CD4-positive, alpha-beta memory T cell (primary cell): ENCODE data around the gene STARD7. TPM values are rescaled to one million over a fixed set of nuclear protein-coding genes. Genes with fewer than 3 reads are reported as not detected.

ENCODE experiments used
- CTCF ChIA-PET: fragments of 350-600 bp; sonication (Branson Sonifier 250); formaldehyde crosslinking; loops from one replicate; lab custom pipeline; 2021; ENCODE audit warnings: inconsistent platforms; ENCODE audit not compliant: partially characterized antibody; lab: Charles Lee
- POLR2A ChIA-PET: fragments of 350-600 bp; sonication (Branson Sonifier 250); formaldehyde crosslinking; loops from one replicate; lab custom pipeline; 2021; ENCODE audit not compliant: partially characterized antibody; lab: Charles Lee
- DNase-seq, 5 donors: peaks; one replicate each; pipeline versions ENCODE4 v3.0.0 to v3.0.0-alpha.2; 2020 to 2022; ENCODE audit warnings: mixed read lengths in 1 of 5
- H3K27ac ChIP-seq: one replicate; pipeline ENCODE4 v1.7.0; 2013; ENCODE audit warnings: low read depth, low read length
- H3K27me3 ChIP-seq: 2 replicates; pipeline ENCODE4 v1.7.0; 2013; ENCODE audit warnings: mild to moderate bottlenecking, low read length, moderate library complexity; ENCODE audit not compliant: insufficient read depth
- H3K36me3 ChIP-seq: 2 replicates; pipeline ENCODE4 v1.7.0; 2013; ENCODE audit warnings: mild to moderate bottlenecking, low read length, moderate library complexity; ENCODE audit not compliant: insufficient read depth
- H3K4me1 ChIP-seq: 2 replicates; pipeline ENCODE4 v1.7.0; 2013; ENCODE audit warnings: mild to moderate bottlenecking, low read length, moderate library complexity; ENCODE audit not compliant: insufficient read depth
- H3K4me3 ChIP-seq, 2 donors: one replicate each; pipeline ENCODE4 v1.7.0; 2013; ENCODE audit warnings: low read length in 2 of 2, mild to moderate bottlenecking in 1 of 2
- H3K9me3 ChIP-seq, 2 donors: one replicate each; pipeline ENCODE4 v1.7.0; 2013; ENCODE audit warnings: low read length in 2 of 2, control low read depth in 1 of 2; ENCODE audit not compliant: control insufficient read depth in 1 of 2
- H3K27ac Mint-ChIP-seq, 7 donors: one replicate each; pipeline ENCODE4 v1.8.0; 2020 to 2021; ENCODE audit warnings: mixed read lengths in 7 of 7, mild to moderate bottlenecking in 6 of 7, inconsistent platforms in 3 of 7, moderate library complexity in 3 of 7
- H3K27me3 Mint-ChIP-seq, 2 donors: one replicate each; pipeline ENCODE4 v1.8.0; 2020 to 2021; ENCODE audit warnings: mixed read lengths in 2 of 2
- H3K36me3 Mint-ChIP-seq, 2 donors: one replicate each; pipeline ENCODE4 v1.8.0; 2020 to 2021; ENCODE audit warnings: mixed read lengths in 2 of 2, inconsistent platforms in 1 of 2, mild to moderate bottlenecking in 1 of 2
- H3K4me1 Mint-ChIP-seq, 4 donors: one replicate each; pipeline ENCODE4 v1.8.0; 2020 to 2021; ENCODE audit warnings: mixed read lengths in 4 of 4, mild to moderate bottlenecking in 1 of 4
- H3K4me3 Mint-ChIP-seq, 8 donors: one replicate each; pipeline ENCODE4 v1.8.0; 2020 to 2021; ENCODE audit warnings: mixed read lengths in 8 of 8, mild to moderate bottlenecking in 7 of 8, moderate library complexity in 6 of 8, inconsistent platforms in 3 of 8
- H3K9me3 Mint-ChIP-seq, 8 donors: one replicate each; pipeline ENCODE4 v1.8.0; 2020 to 2021; ENCODE audit warnings: mixed read lengths in 8 of 8, mild to moderate bottlenecking in 5 of 8, inconsistent platforms in 3 of 8, moderate library complexity in 1 of 8
- intact Hi-C: fragments of 100-400 bp; cut with micrococcal nuclease; formaldehyde crosslinking; loops from one replicate; pipeline ENCODE4 v1.15.1; 2023
- polyA plus RNA-seq, 2 donors: library from polyadenylated mRNA; unstranded; fragments of 300-500 nt; fragmentation: Illumina TruSeq; gene quantifications; one replicate each; pipeline ENCODE4 v1.2.3, GENCODE V29; 2021
- total RNA-seq, 2 experiments: library from RNA; stranded (reverse); gene quantifications; one replicate each; pipeline ENCODE4 v1.2.3, GENCODE V29; 2021

STARD7 gene
- total and polyA plus RNA-seq, 4 experiments from 2014 or later: 84.9 to 196 (median 101) TPM

GRCh38 chr2:96202152-96202854 is 6.3 kb downstream of the STARD7 start:
- H3K4me3 Mint-ChIP-seq: peak overlapping the region; percentile 6 to 87 (median 49)
- ChIA-PET CTCF (interaction anchor here (0.8 to 1.8 kb wide), 4 partner anchors 28 to 212 kb away, joined by 3 to 7 read pairs (median 5); partner anchors contain the start of gene ASTL), POLR2A (interaction anchor here (1.6 to 1.8 kb wide), 2 partner anchors 10 to 40 kb away, joined by 6 to 7 read pairs; no protein-coding TSS in a partner anchor)
- no peaks in the 10 kb centered on the region for H3K27me3 Mint-ChIP-seq
- Histone ChIP-seq H3K9me3 (no peaks in the 10 kb centered on the region), H3K4me3 (no peak overlapping the region), H3K27ac (peak overlapping the region; percentile 6), H3K36me3 (peaks cover 3% of the 10 kb centered on the region), H3K27me3 (no peaks in the 10 kb centered on the region), H3K4me1 (peaks cover 78% of the 10 kb centered on the region)
- H3K36me3 Mint-ChIP-seq: peaks cover 7 to 22% of the 10 kb centered on the region in 2 donors
- DNase-seq: no peak
- H3K9me3 Mint-ChIP-seq: no peaks in the 10 kb centered on the region
- H3K4me1 Mint-ChIP-seq: peaks cover 53 to 94% (median 73%) of the 10 kb centered on the region in 4 donors
- intact Hi-C loops: no loop called here
- H3K27ac Mint-ChIP-seq: peak overlapping the region in 6 of 7 donors; percentile 29 to 92 (median 64)

GRCh38 chr2:96201338-96201737 is 7.3 kb downstream of the STARD7 start:
- POLR2A ChIA-PET: interaction anchor here (0.7 to 1.8 kb wide), 2 partner anchors 9 to 26 kb away, joined by 3 to 7 read pairs; no protein-coding TSS in a partner anchor
- peaks cover 68% of the 10 kb centered on the region for H3K4me1 ChIP-seq
- peak overlapping the region in 1 of 7 donors; percentile 17 for H3K27ac Mint-ChIP-seq

GRCh38 chr2:96198921-96199320 is 9.7 kb downstream of the STARD7 start:
- peak overlapping the region in 2 of 7 donors; percentile 82 to 83 for H3K27ac Mint-ChIP-seq
- no peak overlapping the region for H3K27ac ChIP-seq

More at GRCh38 chr2:96201338-96201737, 7.3 kb downstream of the STARD7 start:
- CTCF ChIA-PET: interaction anchor here (0.8 to 2.0 kb wide), 5 partner anchors 27 to 213 kb away, joined by 3 to 10 read pairs (median 6); partner anchors contain the start of gene ASTL
- H3K4me3 ChIP-seq: no peak overlapping the region
- Mint-ChIP-seq H3K9me3 (no peaks in the 10 kb centered on the region), H3K4me3 (peak overlapping the region in 1 of 8 donors; percentile 87), H3K36me3 (peaks cover 7 to 18% of the 10 kb centered on the region in 2 donors), H3K27me3 (no peaks in the 10 kb centered on the region), H3K4me1 (peaks cover 49 to 86% (median 66%) of the 10 kb centered on the region in 4 donors)
- peaks cover 3% of the 10 kb centered on the region for H3K36me3 ChIP-seq
- intact Hi-C loops: no loop called here
- no peak overlapping the region for H3K27ac ChIP-seq
- H3K27me3 ChIP-seq: no peaks in the 10 kb centered on the region
- no peaks in the 10 kb centered on the region for H3K9me3 ChIP-seq
- DNase-seq: no peak

GRCh38 chr2:96197546-96198255 is 10.9 kb downstream of the STARD7 start:
- CTCF ChIA-PET: interaction anchor here (0.6 kb wide), 1 partner anchor 9 kb away, joined by 3 read pairs; no protein-coding TSS in a partner anchor
- H3K36me3 Mint-ChIP-seq: peaks cover 27 to 35% of the 10 kb centered on the region in 2 donors
- intact Hi-C loops: no loop called here
- H3K4me1 ChIP-seq: peaks cover 32% of the 10 kb centered on the region
- no peaks in the 10 kb centered on the region for H3K9me3 ChIP-seq
- H3K36me3 ChIP-seq: peaks cover 30% of the 10 kb centered on the region
- H3K27me3 Mint-ChIP-seq: no peaks in the 10 kb centered on the region
- H3K4me1 Mint-ChIP-seq: peaks cover 33 to 61% (median 48%) of the 10 kb centered on the region in 4 donors
- H3K27me3 ChIP-seq: no peaks in the 10 kb centered on the region
- POLR2A ChIA-PET: no interaction called here
- H3K27ac ChIP-seq: no peak overlapping the region
- no peak overlapping the region for H3K4me3 ChIP-seq
- no peak overlapping the region for H3K4me3 Mint-ChIP-seq
- no peak overlapping the region for H3K27ac Mint-ChIP-seq
- no peaks in the 10 kb centered on the region for H3K9me3 Mint-ChIP-seq
- DNase-seq: no peak

More at GRCh38 chr2:96198921-96199320, 9.7 kb downstream of the STARD7 start:
- no peak for DNase-seq
- Mint-ChIP-seq H3K9me3 (no peaks in the 10 kb centered on the region), H3K4me3 (no peak overlapping the region), H3K27me3 (no peaks in the 10 kb centered on the region), H3K4me1 (peaks cover 39 to 73% (median 52%) of the 10 kb centered on the region in 4 donors), H3K36me3 (peaks cover 14 to 31% of the 10 kb centered on the region in 2 donors)
- Histone ChIP-seq H3K4me3 (no peak overlapping the region), H3K27me3 (no peaks in the 10 kb centered on the region), H3K36me3 (peaks cover 18% of the 10 kb centered on the region), H3K4me1 (peaks cover 44% of the 10 kb centered on the region), H3K9me3 (no peaks in the 10 kb centered on the region)
- ChIA-PET POLR2A (interaction anchor here (1.0 kb wide), 1 partner anchor 9 kb away, joined by 3 read pairs; the partner anchor contains the start of gene STARD7), CTCF (no interaction called here)
- intact Hi-C loops: no loop called here

- H3K4me1 ChIP-seq: peaks cover 11% of the 10 kb centered on the region
- CTCF ChIA-PET: interaction anchor here (0.9 to 1.0 kb wide), 2 partner anchors 21 to 56 kb away, joined by 3 to 4 read pairs; no protein-coding TSS in a partner anchor
- no peaks in the 10 kb centered on the region for H3K9me3 ChIP-seq
- no peak overlapping the region for H3K4me3 ChIP-seq
- peaks cover 23 to 42% (median 33%) of the 10 kb centered on the region in 4 donors for H3K4me1 Mint-ChIP-seq
- H3K4me3 Mint-ChIP-seq: no peak overlapping the region
- H3K36me3 ChIP-seq: peaks cover 50% of the 10 kb centered on the region
- no peak for DNase-seq
- H3K9me3 Mint-ChIP-seq: no peaks in the 10 kb centered on the region
- no peaks in the 10 kb centered on the region for H3K27me3 Mint-ChIP-seq
- POLR2A ChIA-PET: interaction anchor here (2.4 kb wide), 1 partner anchor 13 kb away, joined by 6 read pairs; the partner anchor contains the start of gene STARD7
- H3K36me3 Mint-ChIP-seq: peaks cover 41 to 52% of the 10 kb centered on the region in 2 donors
- no peaks in the 10 kb centered on the region for H3K27me3 ChIP-seq
- H3K27ac Mint-ChIP-seq: peak overlapping the region in 4 of 7 donors; percentile 14 to 47 (median 24)
- no peak overlapping the region for H3K27ac ChIP-seq
- intact Hi-C loops: no loop called here
Observed at GRCh38 chr2:96195410-96196066, 13.1 kb downstream of the STARD7 start.

- Mint-ChIP-seq H3K9me3 (no peaks in the 10 kb centered on the region), H3K27me3 (no peaks in the 10 kb centered on the region), H3K4me3 (no peak overlapping the region), H3K36me3 (peaks cover 42 to 56% of the 10 kb centered on the region in 2 donors), H3K27ac (peak overlapping the region in 2 of 7 donors; percentile 74 to 77), H3K4me1 (peaks cover 10 to 21% (median 11%) of the 10 kb centered on the region in 4 donors)
- ChIA-PET CTCF (interaction anchor here (1.1 to 2.0 kb wide), 2 partner anchors 18 to 54 kb away, joined by 4 to 6 read pairs; partner anchors contain the start of gene ASTL), POLR2A (interaction anchor here (1.7 kb wide), 1 partner anchor 9 kb away, joined by 7 read pairs; no protein-coding TSS in a partner anchor)
- intact Hi-C loops: no loop called here
- no peak for DNase-seq
- Histone ChIP-seq H3K27ac (no peak overlapping the region), H3K4me1 (no peaks in the 10 kb centered on the region), H3K4me3 (no peak overlapping the region), H3K27me3 (no peaks in the 10 kb centered on the region), H3K36me3 (peaks cover 57% of the 10 kb centered on the region), H3K9me3 (no peaks in the 10 kb centered on the region)
Observed at GRCh38 chr2:96191937-96192670, 16.5 kb downstream of the STARD7 start.
